Stomach (tissue), 9 donors: ENCODE results near the gene SEC14L2. TPM values are rescaled to one million over a fixed set of nuclear protein-coding genes. Genes with fewer than 3 reads are reported as not detected.

Source experiments
- DNase-seq, 2 donors: peaks; one replicate each; pipeline versions ENCODE4 v3.0.0 to v3.0.0-alpha.2; 2013 to 2019
- H3K27ac ChIP-seq, 5 donors: fragments of 200-600 bp in 4 of 5; sonication (generic) in 4 of 5; one replicate each; pipeline ENCODE4 v1.5.1; 2013 to 2019; ENCODE audit warnings: mild to moderate bottlenecking in 1 of 5, moderate library complexity in 1 of 5
- H3K27me3 ChIP-seq, 3 donors: fragments of 200-600 bp; sonication (generic); one replicate each; pipeline ENCODE4 v1.5.1; 2017 to 2019; ENCODE audit warnings: mixed run types in 1 of 3
- H3K36me3 ChIP-seq, 4 donors: fragments of 200-600 bp; sonication (generic); 1 replicate in 3 of 4; 2 replicates in 1 of 4; pipeline ENCODE4 v1.5.1; 2016 to 2019
- H3K4me1 ChIP-seq, 4 donors: fragments of 200-600 bp; sonication (generic); one replicate each; pipeline ENCODE4 v1.5.1; 2016 to 2019
- H3K4me3 ChIP-seq, 4 donors: fragments of 200-600 bp; sonication (generic) in 3 of 4; one replicate each; pipeline ENCODE4 v1.5.1; 2016 to 2019; ENCODE audit warnings: mild to moderate bottlenecking in 1 of 4
- H3K9me3 ChIP-seq, 4 donors: fragments of 200-600 bp; sonication (generic); one replicate each; pipeline ENCODE4 v1.5.1; 2016 to 2019
- EP300 ChIP-seq: sonication (generic); formaldehyde crosslinking; IDR thresholded peaks from one replicate; pipeline ENCODE4 v1.6.1; 2017; ENCODE audit warnings: antibody characterized with exemption
- POLR2A ChIP-seq, 4 donors: fragments of 450-650 bp; IDR thresholded peaks; one replicate each; pipeline ENCODE4 v1.6.1; 2016; ENCODE audit warnings: antibody characterized with exemption in 4 of 4, control low read depth in 2 of 4, mild to moderate bottlenecking in 1 of 4, moderate library complexity in 1 of 4
- POLR2AphosphoS5 ChIP-seq, 3 donors: sonication (generic); formaldehyde crosslinking; IDR thresholded peaks; one replicate each; pipeline ENCODE4 v1.6.1; 2016; ENCODE audit warnings: antibody characterized with exemption in 3 of 3
- WGBS, 5 donors: extraction: QIAGEN DNeasy Blood & Tissue Kit in 3 of 5; methylation state at CpG; one replicate each; pipeline versions ENCODE4 v1.1.5 to v1.1.7; 2013 to 2018; 5-methylcytosine and 5-hydroxymethylcytosine counted together
- intact Hi-C: fragments of 100-400 bp; cut with DNase I; formaldehyde crosslinking; loops from one replicate; pipeline ENCODE4 v1.15.1; 2023; ENCODE audit warnings: low total_unique reads
- polyA plus RNA-seq, 3 donors: library from polyadenylated mRNA; stranded (reverse); fragments of 200-250 nt; gene quantifications; one replicate each; pipeline ENCODE4 v1.2.3, GENCODE V29; 2013
- total RNA-seq, 5 donors: library from RNA; depleted of rRNA; stranded (reverse); fragments of >200 nt; gene quantifications; one replicate each; pipeline versions ENCODE4 v1.1.0 to v1.2.3, GENCODE V29; 2014 to 2016
- TF ChIP-seq, protein P1 (sequence below), 7 experiments: fragments of 450-650 bp in 4 of 7; fragments of 200-600 bp in 3 of 7; sonication (generic) in 3 of 7; IDR thresholded peaks; one replicate each; pipeline ENCODE4 v1.5.1; 2016 to 2019; ENCODE audit warnings: antibody characterized with exemption in 7 of 7, control low read depth in 2 of 7, mild to moderate bottlenecking in 1 of 7
- donor health status: healthy with polysubstance abuse.
- donor health status: Bipolar disorder and iron deficiency.
- donor health status: healthy.

Gene SEC14L2
- total and polyA plus RNA-seq, 8 donors, result 4.1 to 19.4 (median 10.1) TPM; not detected in 2

DNA sequence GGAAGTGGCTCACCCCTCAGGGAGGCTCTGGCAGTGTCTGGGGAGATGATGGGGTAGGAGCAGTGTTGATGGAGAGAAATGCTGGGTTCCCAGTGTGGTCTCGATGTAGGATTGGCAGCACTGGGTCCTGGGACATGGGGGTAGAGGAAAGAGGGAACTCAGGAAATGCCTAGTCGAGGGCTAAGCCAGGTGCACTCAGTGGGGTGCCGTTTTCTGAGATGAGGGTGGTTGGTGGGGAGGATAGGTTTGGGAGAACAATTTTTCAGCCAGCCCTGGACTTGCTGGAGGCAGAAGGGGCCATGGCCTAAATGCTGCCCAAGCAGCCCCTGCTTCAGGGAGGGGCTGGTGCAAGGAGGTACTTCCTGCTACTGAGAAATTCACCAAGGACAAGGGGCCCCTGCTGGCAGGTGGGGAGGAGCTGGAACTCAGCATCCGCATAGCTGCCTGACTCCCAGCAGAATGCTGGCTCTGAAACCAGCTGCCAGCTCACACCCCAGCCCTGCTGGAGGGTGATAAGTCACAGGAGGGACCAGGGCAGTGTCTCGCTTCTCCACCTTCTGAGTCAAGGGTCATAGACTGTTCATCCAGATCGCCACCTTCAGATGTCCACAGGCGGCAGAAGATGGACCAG is 34.1 kb upstream of the SEC14L2 start:
- TF ChIP-seq EP300 (no peak), POLR2A (IDR thresholded peaks at IDR 0.05) (no peak), POLR2AphosphoS5 (IDR thresholded peaks at IDR 0.05) (no peak)
- TF ChIP-seq, protein P1, sequence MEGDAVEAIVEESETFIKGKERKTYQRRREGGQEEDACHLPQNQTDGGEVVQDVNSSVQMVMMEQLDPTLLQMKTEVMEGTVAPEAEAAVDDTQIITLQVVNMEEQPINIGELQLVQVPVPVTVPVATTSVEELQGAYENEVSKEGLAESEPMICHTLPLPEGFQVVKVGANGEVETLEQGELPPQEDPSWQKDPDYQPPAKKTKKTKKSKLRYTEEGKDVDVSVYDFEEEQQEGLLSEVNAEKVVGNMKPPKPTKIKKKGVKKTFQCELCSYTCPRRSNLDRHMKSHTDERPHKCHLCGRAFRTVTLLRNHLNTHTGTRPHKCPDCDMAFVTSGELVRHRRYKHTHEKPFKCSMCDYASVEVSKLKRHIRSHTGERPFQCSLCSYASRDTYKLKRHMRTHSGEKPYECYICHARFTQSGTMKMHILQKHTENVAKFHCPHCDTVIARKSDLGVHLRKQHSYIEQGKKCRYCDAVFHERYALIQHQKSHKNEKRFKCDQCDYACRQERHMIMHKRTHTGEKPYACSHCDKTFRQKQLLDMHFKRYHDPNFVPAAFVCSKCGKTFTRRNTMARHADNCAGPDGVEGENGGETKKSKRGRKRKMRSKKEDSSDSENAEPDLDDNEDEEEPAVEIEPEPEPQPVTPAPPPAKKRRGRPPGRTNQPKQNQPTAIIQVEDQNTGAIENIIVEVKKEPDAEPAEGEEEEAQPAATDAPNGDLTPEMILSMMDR (IDR thresholded peaks at IDR 0.05), result no peak
- no peak overlapping the region for H3K4me3 ChIP-seq
- intact Hi-C loops, result no loop called here
- WGBS, 5 donors, result 71 to 81% (median 76%) methylated on average over 7 of the region's 7 CpGs
- no peaks in the 10 kb centered on the region for H3K9me3 ChIP-seq
- H3K4me1 ChIP-seq, result peaks cover 0 to 4% (median 3%) of the 10 kb centered on the region in 4 donors
- no peaks in the 10 kb centered on the region for H3K27me3 ChIP-seq
- peaks cover 0 to 28% (median 12%) of the 10 kb centered on the region in 4 donors for H3K36me3 ChIP-seq
- peak in 1 of 2 donors; percentile 37 for DNase-seq
- H3K27ac ChIP-seq, result no peak overlapping the region

DNA sequence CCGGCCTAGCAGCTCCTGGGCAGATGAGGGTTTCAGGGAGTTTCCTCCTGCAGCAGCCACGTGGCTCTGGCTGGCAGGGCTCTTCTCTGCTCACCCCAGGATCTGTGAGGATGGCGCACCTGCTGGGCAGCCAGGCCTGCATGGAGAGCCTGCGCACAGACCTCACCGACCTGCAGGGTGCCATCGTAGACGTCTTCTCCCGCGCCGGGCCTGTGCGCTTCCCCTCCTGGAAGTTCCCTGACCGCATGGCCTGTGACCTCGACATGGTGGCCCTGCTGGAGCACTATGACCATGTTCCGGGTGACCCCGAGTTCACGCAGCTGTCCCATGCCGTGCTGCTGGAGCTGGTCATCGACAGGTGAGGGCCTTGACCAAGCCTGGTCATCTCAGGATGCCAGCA is 30.9 kb upstream of the SEC14L2 start:
- Histone ChIP-seq H3K4me1 (no peaks in the 10 kb centered on the region), H3K4me3 (no peak overlapping the region), H3K27me3 (no peaks in the 10 kb centered on the region), H3K27ac (no peak overlapping the region), H3K36me3 (peaks cover 0 to 28% (median 12%) of the 10 kb centered on the region in 4 donors), H3K9me3 (no peaks in the 10 kb centered on the region)
- no peak for TF ChIP-seq EP300
- no peak for TF ChIP-seq POLR2AphosphoS5 (IDR thresholded peaks at IDR 0.05)
- no peak for TF ChIP-seq POLR2A (IDR thresholded peaks at IDR 0.05)
- TF ChIP-seq, protein P1 (IDR thresholded peaks at IDR 0.05), result no peak
- WGBS, 5 donors, result 90 to 94% (median 92%) methylated on average over 16 to 18 of the region's 18 CpGs
- no peak for DNase-seq
- intact Hi-C loops, result no loop called here

DNA sequence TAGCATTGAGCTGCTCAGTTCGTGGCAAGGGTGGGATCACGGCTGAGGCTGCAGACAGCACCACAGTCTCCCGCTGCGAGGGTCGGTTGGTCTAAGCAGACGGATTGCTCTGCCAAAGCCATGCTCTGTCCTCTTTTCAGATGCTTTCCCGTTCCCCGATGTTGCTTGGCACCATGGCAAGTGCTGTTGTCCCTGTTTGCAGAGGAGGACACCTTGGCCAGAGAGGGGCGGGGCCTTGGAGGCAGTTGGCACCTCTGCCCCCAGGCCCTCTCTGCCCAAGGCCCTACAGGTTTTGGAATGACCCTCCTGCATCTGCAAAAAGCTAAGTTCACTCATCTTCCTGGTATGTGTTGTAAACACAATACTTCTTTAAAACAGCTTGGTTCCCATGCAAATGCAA is 28.4 kb upstream of the SEC14L2 start:
- TF ChIP-seq EP300, result no peak
- no peak for TF ChIP-seq POLR2A (IDR thresholded peaks at IDR 0.05)
- TF ChIP-seq, protein P1 (IDR thresholded peaks at IDR 0.05), result no peak
- TF ChIP-seq POLR2AphosphoS5 (IDR thresholded peaks at IDR 0.05), result no peak

DNA sequence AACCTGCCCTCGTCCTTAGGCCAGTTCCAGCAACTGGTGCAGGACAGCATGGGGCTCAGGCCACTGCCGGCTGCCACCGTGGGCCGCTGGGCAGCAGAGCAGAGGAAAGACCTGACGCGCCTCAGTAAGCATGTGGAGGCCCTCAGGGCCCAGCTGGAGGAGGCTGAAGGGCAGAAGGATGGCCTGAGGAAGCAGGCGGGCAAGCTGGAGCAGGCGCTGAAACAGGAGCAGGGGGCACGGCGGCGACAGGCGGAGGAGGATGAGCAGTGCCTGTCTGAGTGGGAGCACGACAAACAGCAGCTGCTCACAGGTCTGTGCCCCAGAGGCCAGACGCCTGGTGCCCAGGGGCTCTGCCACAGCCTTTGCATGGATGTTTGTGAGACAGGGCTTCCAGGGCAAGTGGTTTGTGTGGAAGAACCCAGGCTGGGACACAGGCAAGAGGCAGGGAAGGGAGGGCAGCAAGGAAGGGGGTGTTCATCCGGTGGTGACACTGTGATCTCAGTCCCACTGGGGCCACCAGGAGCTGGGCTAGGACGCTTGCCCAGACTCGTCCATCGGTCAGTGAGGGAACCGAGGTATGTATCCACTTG is 26.1 kb upstream of the SEC14L2 start:
- intact Hi-C loops, result no loop called here
- H3K4me3 ChIP-seq, result no peak overlapping the region
- no peaks in the 10 kb centered on the region for H3K27me3 ChIP-seq
- H3K9me3 ChIP-seq, result no peaks in the 10 kb centered on the region
- DNase-seq, result no peak
- WGBS, 5 donors, result 90 to 94% (median 92%) methylated on average over 16 to 19 of the region's 19 CpGs
- no peak overlapping the region for H3K27ac ChIP-seq
- peaks cover 0 to 10% (median 7%) of the 10 kb centered on the region in 4 donors for H3K36me3 ChIP-seq
- TF ChIP-seq, protein P1 (IDR thresholded peaks at IDR 0.05), result no peak
- TF ChIP-seq POLR2AphosphoS5 (IDR thresholded peaks at IDR 0.05), result no peak
- no peak for TF ChIP-seq POLR2A (IDR thresholded peaks at IDR 0.05)
- no peak for TF ChIP-seq EP300
- H3K4me1 ChIP-seq, result peaks cover 0 to 4% (median 0%) of the 10 kb centered on the region in 4 donors

More for the DNA sequence above, 28.4 kb upstream of the SEC14L2 start:
- H3K4me3 ChIP-seq, result no peak overlapping the region
- no peak overlapping the region for H3K27ac ChIP-seq
- peaks cover 0 to 4% (median 0%) of the 10 kb centered on the region in 4 donors for H3K4me1 ChIP-seq
- no peak for DNase-seq
- 82 to 90% (median 85%) methylated on average over 8 to 9 of the region's 9 CpGs for WGBS, 5 donors
- intact Hi-C loops, result no loop called here
- no peaks in the 10 kb centered on the region for H3K9me3 ChIP-seq
- H3K27me3 ChIP-seq, result no peaks in the 10 kb centered on the region
- H3K36me3 ChIP-seq, result peaks cover 0 to 12% (median 8%) of the 10 kb centered on the region in 4 donors
